Fibroblast of mammary gland (primary cell): ENCODE data around the gene CROT.
A peak's percentile ranks its signal among the peaks of the same experiment; 100 is the strongest.

Source experiments
- DNase-seq: peaks from one replicate; pipeline ENCODE4 v3.0.0-alpha.2; 2010; ENCODE audit warnings: low read depth
- H3K4me3 ChIP-seq: 2 replicates; pipeline ENCODE4 v1.5.1; 2011; ENCODE audit warnings: low read depth, mild to moderate bottlenecking, low read length, moderate library complexity; ENCODE audit not compliant: control insufficient read depth
- TF ChIP-seq, protein P1 (sequence below): conservative IDR thresholded peaks from 2 replicates; pipeline ENCODE4 v1.5.1; 2011; ENCODE audit warnings: low read depth, low read length, inconsistent platforms; ENCODE audit not compliant: control insufficient read depth, insufficient read depth

Gene CROT

GRCh38 chr7:87342231-87342630 lies 3.2 kb upstream of the CROT start:
- DNase-seq: no peak
- TF ChIP-seq, protein P1, sequence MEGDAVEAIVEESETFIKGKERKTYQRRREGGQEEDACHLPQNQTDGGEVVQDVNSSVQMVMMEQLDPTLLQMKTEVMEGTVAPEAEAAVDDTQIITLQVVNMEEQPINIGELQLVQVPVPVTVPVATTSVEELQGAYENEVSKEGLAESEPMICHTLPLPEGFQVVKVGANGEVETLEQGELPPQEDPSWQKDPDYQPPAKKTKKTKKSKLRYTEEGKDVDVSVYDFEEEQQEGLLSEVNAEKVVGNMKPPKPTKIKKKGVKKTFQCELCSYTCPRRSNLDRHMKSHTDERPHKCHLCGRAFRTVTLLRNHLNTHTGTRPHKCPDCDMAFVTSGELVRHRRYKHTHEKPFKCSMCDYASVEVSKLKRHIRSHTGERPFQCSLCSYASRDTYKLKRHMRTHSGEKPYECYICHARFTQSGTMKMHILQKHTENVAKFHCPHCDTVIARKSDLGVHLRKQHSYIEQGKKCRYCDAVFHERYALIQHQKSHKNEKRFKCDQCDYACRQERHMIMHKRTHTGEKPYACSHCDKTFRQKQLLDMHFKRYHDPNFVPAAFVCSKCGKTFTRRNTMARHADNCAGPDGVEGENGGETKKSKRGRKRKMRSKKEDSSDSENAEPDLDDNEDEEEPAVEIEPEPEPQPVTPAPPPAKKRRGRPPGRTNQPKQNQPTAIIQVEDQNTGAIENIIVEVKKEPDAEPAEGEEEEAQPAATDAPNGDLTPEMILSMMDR: no peak
- H3K4me3 ChIP-seq: no peak overlapping the region

DNA sequence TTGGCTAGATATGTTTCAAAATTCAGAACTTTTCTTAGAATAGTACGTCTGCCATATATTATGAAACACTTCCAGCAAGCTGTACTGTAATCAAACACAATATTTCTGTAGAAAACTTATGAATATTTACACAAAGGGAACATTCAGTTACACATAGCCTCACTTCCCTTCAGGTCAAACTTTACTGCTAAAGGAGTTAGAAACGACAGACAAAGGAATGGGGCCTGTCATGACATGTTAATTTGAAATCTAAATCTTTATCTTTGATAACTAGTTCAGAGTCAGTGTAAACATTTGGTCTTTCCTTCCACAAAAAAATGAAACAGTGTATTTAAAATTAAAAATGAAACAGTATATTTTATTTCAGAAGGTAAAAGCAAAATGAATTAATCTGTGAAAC lies 1.0 kb upstream of the CROT start:
- TF ChIP-seq, protein P1: no peak
- no peak for DNase-seq
- H3K4me3 ChIP-seq: peak overlapping the region; percentile 79

- peak overlapping the region; percentile 79 for H3K4me3 ChIP-seq
These were observed 503 bp downstream of the CROT start for GRCh38 chr7:87345962-87346371.

GRCh38 chr7:87347207-87347606 lies 1.7 kb downstream of the CROT start:
- TF ChIP-seq, protein P1: no peak
- no peak overlapping the region for H3K4me3 ChIP-seq

More at GRCh38 chr7:87345962-87346371, 503 bp downstream of the CROT start:
- TF ChIP-seq, protein P1: no peak
- DNase-seq: no peak

DNA sequence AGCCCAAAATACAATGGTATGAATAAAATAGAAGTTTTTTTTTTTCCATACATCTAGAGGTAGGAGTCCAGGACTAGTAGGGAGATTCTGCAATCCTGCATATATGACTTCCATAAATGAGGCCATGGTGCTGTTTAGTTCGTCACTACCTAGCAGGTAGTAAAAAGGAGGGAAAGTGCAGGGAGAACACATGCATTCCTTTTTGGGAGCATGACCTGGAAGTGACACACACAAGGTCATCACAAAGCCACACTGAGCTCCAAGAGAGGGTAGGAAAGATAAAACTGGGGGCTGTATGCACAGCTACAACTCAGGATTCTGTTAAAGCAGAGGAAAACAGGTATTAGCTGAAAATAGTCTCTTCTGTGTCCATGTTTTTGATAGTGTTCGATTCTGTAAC lies 2.2 kb downstream of the CROT start:
- TF ChIP-seq, protein P1: no peak
- no peak for DNase-seq
- no peak overlapping the region for H3K4me3 ChIP-seq

More at GRCh38 chr7:87347207-87347606, 1.7 kb downstream of the CROT start:
- no peak for DNase-seq

DNA sequence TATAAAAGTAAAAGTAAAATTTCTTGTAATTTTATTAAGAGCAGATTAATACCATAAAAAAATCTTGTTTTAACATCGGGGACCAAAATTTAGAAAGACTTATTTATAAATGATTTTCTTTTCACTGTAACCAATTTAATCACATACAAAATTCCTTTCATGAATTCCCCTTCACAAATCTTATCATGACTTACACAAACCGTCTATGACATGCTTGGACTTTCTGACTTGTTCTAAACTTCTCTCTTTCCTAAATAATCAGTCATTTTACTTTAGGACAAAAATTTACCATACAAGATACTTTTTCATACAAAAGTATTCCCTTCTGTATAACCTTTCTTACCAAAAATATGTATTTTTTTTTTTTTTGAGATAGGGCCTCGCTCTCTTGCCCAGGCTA lies 9.3 kb downstream of the CROT start:
- TF ChIP-seq, protein P1: no peak
- no peak overlapping the region for H3K4me3 ChIP-seq
- DNase-seq: peak; percentile 53

GRCh38 chr7:87356448-87356847 lies 11.0 kb downstream of the CROT start:
- DNase-seq: no peak
- TF ChIP-seq, protein P1: no peak
- no peak overlapping the region for H3K4me3 ChIP-seq
